Loucy (cell line): Measurements from ENCODE around the gene ASIP.

Experiments
- CTCF ChIP-seq: fragments of 200-600 bp; sonication (generic); conservative IDR thresholded peaks from 2 replicates; pipeline ENCODE4 v1.5.1; 2014; ENCODE audit warnings: mild to moderate bottlenecking, antibody characterized with exemption, low read length
- EZH2phosphoT487 ChIP-seq: fragments of 200-600 bp; IDR thresholded peaks from 2 replicates; pipeline ENCODE4 v1.6.1; 2018; ENCODE audit warnings: antibody characterized with exemption, mild to moderate bottlenecking, moderate library complexity, borderline replicate concordance

DNA sequence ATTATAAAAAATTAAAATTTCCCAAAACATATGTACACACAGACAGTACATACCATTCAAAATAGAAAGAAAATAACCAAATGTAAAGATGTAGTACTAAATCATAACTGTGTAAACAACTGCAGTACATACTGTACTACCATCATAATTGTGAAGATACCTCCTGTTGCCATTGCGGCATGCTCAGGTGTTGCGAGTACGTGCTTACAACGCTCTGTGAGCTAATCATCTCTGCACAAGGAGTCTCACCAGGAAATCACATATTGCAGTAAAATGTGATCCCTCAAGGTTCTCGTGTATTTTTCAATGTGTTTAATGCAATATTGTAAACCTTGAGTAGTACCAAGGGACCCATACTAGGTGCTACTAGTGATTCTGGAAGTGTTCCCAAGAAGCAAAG, 22.9 kb downstream of the ASIP start:
- TF ChIP-seq CTCF: no peak
- TF ChIP-seq EZH2phosphoT487: no peak
